OCI-LY3 (cell line): ENCODE results near the gene SCAP.

ENCODE experiments used
- H2AFZ ChIP-seq: fragments of 200-600, 300-600 bp; shearing (Covaris generic); 2 replicates; pipeline ENCODE4 v1.6.0; 2014; ENCODE audit warnings: antibody characterized with exemption, low read depth, low read length
- H3K27ac ChIP-seq: fragments of 200-600, 300-600 bp; sonication (generic); 2 replicates; pipeline ENCODE4 v1.5.1; 2014; ENCODE audit warnings: mild to moderate bottlenecking, low read length, moderate library complexity, mixed read lengths
- H3K27me3 ChIP-seq: fragments of 200-600, 300-600 bp; sonication (generic); 2 replicates; pipeline ENCODE4 v1.6.1; 2014; ENCODE audit warnings: low read depth, low read length, mixed read lengths
- H3K36me3 ChIP-seq: fragments of 200-600, 300-600 bp; sonication (generic); replicated peaks from 2 replicates; pipeline ENCODE3; 2014; ENCODE audit warnings: low read depth, low read length, mixed read lengths
- H3K4me1 ChIP-seq: fragments of 300-600, 200-600 bp; sonication (generic); 2 replicates; pipeline ENCODE4 v1.6.1; 2014; ENCODE audit warnings: low read length, mixed read lengths
- H3K4me2 ChIP-seq: fragments of 200-600, 300-600 bp; sonication (generic); 2 replicates; pipeline ENCODE4 v1.6.1; 2014; ENCODE audit warnings: low read length, mixed read lengths
- H3K4me3 ChIP-seq: fragments of 300-600, 200-600 bp; sonication (generic); 2 replicates; pipeline ENCODE4 v1.5.1; 2014; ENCODE audit warnings: antibody characterized with exemption, mild to moderate bottlenecking, low read length, moderate library complexity
- H3K79me2 ChIP-seq: fragments of 300-600, 200-600 bp; shearing (Covaris generic); 2 replicates; pipeline ENCODE4 v1.6.1; 2014; ENCODE audit warnings: mild to moderate bottlenecking, low read length, mixed read lengths
- H3K9ac ChIP-seq: fragments of 300-600, 200-600 bp; shearing (Covaris generic); 2 replicates; pipeline ENCODE4 v1.6.0; 2014; ENCODE audit warnings: mild to moderate bottlenecking, low read length, moderate library complexity
- H3K9me3 ChIP-seq: fragments of 200-600, 300-600 bp; shearing (Covaris generic); 2 replicates; pipeline ENCODE4 v1.6.1; 2014; ENCODE audit warnings: low read length, mixed read lengths; ENCODE audit not compliant: insufficient read depth
- H4K20me1 ChIP-seq: fragments of 200-600, 300-600 bp; sonication (generic); 2 replicates; pipeline ENCODE4 v1.6.1; 2016; ENCODE audit warnings: low read length, mixed read lengths; ENCODE audit not compliant: insufficient read depth
- EZH2phosphoT487 ChIP-seq: fragments of 200-600 bp; shearing (Covaris generic); IDR thresholded peaks from 2 replicates; pipeline ENCODE4 v1.6.1; 2018; ENCODE audit warnings: antibody characterized with exemption, mixed run types, low read depth
- TF ChIP-seq, protein P1 (sequence below): fragments of 200-600, 300-600 bp; sonication (generic); IDR thresholded peaks from 2 replicates; pipeline ENCODE4 v1.5.1; 2014; ENCODE audit warnings: antibody characterized with exemption, low read length, low read depth

Gene SCAP

DNA sequence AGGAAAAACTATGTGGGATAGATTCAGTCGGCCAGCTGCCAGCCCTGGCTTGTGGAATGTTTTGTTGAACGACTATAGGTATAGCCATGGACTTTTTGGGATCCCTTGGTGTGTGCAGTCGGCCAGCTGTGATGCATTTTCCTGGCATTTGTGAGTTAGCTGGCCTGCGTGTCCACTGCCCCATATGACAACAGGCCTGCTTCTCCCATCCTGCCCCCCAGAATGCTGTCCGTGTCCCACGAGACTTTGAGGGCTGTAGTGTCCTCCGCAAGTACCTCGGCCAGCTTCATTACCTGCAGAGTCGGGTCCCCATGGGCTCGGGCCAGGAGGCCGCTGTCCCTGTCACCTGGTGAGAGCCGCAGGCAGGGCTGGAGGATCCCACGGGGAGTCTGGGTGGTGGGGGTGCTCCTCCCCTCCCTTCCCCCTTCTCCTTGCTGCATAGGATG, 71.3 kb downstream of the SCAP start:
- Histone ChIP-seq H3K9ac (no peak overlapping the region), H3K9me3 (no peaks in the 10 kb centered on the region), H3K36me3 (peaks cover 25% of the 10 kb centered on the region), H3K27me3 (no peaks in the 10 kb centered on the region), H3K4me2 (no peak overlapping the region), H3K4me1 (no peaks in the 10 kb centered on the region), H3K4me3 (no peak overlapping the region), H2AFZ (no peak overlapping the region), H3K27ac (no peak overlapping the region), H3K79me2 (peaks cover 17% of the 10 kb centered on the region), H4K20me1 (peaks cover 19% of the 10 kb centered on the region; the same call in 1 of the 2 replicates)
- TF ChIP-seq, protein P1, sequence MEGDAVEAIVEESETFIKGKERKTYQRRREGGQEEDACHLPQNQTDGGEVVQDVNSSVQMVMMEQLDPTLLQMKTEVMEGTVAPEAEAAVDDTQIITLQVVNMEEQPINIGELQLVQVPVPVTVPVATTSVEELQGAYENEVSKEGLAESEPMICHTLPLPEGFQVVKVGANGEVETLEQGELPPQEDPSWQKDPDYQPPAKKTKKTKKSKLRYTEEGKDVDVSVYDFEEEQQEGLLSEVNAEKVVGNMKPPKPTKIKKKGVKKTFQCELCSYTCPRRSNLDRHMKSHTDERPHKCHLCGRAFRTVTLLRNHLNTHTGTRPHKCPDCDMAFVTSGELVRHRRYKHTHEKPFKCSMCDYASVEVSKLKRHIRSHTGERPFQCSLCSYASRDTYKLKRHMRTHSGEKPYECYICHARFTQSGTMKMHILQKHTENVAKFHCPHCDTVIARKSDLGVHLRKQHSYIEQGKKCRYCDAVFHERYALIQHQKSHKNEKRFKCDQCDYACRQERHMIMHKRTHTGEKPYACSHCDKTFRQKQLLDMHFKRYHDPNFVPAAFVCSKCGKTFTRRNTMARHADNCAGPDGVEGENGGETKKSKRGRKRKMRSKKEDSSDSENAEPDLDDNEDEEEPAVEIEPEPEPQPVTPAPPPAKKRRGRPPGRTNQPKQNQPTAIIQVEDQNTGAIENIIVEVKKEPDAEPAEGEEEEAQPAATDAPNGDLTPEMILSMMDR, result no peak
- TF ChIP-seq EZH2phosphoT487, result no peak

DNA sequence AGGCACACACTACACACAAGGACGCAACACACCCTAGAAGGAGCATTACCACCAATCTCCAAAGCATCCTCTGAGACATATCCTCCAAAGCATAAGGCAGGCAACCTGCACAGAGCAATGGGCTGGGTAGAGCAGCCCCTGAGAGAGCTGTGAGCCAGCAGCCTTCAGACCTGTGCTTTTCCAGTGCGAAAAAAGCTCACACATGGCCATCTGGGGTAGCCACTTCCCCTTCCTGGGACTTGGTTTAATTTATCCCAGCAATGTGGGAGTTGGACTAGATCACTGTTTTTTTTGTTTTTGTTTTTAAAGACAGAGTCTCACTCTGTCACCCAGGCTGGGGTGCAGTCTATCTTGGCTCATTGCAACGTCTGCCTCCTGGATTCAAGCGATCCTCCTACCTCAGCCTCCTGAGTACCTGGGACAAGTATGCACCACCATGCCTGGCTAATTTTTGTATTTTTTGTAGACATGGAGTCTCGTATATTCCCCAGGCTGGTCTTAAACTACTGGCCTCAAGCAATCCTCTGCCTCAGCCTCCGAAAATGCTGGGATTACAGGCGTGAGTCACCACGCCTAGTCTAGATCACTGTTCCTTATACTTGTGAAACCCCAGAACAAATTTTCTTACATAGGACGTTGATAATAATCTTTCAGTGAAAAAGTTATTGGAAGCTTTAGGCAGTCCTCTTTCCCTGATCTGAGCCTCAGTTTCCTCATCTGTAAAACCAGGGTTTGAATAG, 76.0 kb downstream of the SCAP start:
- Histone ChIP-seq H3K4me1 (no peaks in the 10 kb centered on the region), H2AFZ (no peak overlapping the region), H3K4me3 (no peak overlapping the region), H3K4me2 (no peak overlapping the region), H3K9ac (no peak overlapping the region), H3K27me3 (no peaks in the 10 kb centered on the region), H3K9me3 (no peaks in the 10 kb centered on the region), H4K20me1 (peaks cover 34% of the 10 kb centered on the region), H3K36me3 (peaks cover 14% of the 10 kb centered on the region), H3K79me2 (peaks cover 29% of the 10 kb centered on the region), H3K27ac (no peak overlapping the region)
- TF ChIP-seq EZH2phosphoT487, result no peak
- TF ChIP-seq, protein P1, result no peak

DNA sequence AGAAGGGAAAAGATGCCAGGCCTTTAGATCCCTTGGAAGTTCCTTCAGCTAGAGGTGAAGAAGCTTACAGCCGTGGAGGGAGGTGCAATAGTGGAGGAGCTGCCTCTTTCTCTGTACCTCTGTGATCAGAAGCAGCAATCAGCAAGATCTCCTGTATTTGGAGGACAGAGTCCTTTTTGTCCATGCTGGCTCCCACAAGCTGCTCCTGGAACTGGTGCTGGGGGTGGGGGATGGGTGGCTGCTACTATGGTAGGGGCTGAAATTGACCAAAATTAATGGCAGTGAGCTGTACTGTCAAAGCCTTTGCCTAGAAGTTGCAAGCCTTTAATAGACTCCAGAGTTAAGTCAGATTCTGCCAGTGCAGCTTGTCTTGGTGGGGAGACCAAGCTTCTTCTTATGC, 76.7 kb downstream of the SCAP start:
- no peak overlapping the region for H3K9ac ChIP-seq
- peaks cover 14% of the 10 kb centered on the region for H3K36me3 ChIP-seq
- H3K79me2 ChIP-seq, result peaks cover 31% of the 10 kb centered on the region

DNA sequence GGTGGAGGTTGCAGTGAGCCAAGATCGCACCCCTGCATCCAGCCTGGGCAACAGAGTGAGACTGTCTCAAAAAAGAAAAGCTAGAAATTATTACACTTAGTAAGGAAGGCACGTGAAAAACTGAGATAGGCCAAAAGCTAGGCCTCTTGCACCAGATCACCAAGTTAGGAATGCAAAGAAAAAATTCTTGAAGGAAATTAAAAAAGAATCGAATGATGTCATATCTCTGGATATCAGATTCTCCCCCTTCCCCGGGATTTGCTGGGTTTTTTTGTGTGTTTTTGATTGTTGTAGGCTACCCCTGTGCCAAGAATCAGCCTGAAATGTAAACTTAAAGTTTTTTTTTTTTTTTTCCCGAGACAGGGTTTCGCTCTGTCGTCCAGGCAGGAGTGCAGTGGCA, 77.5 kb downstream of the SCAP start:
- Histone ChIP-seq H3K9me3 (no peaks in the 10 kb centered on the region), H3K4me1 (no peaks in the 10 kb centered on the region), H2AFZ (no peak overlapping the region), H3K9ac (no peak overlapping the region), H4K20me1 (peaks cover 35% of the 10 kb centered on the region), H3K27me3 (no peaks in the 10 kb centered on the region), H3K79me2 (peaks cover 31% of the 10 kb centered on the region), H3K4me3 (no peak overlapping the region), H3K27ac (no peak overlapping the region), H3K4me2 (no peak overlapping the region), H3K36me3 (peaks cover 14% of the 10 kb centered on the region)
- TF ChIP-seq, protein P1, result no peak
- TF ChIP-seq EZH2phosphoT487, result no peak

More for the DNA sequence above, 76.7 kb downstream of the SCAP start:
- no peak overlapping the region for H2AFZ ChIP-seq
- H3K4me2 ChIP-seq, result no peak overlapping the region
- no peaks in the 10 kb centered on the region for H3K4me1 ChIP-seq
- peaks cover 35% of the 10 kb centered on the region for H4K20me1 ChIP-seq
- no peak overlapping the region for H3K27ac ChIP-seq
- no peaks in the 10 kb centered on the region for H3K27me3 ChIP-seq
- no peak overlapping the region for H3K4me3 ChIP-seq
- H3K9me3 ChIP-seq, result no peaks in the 10 kb centered on the region
- TF ChIP-seq, protein P1, result no peak
- no peak for TF ChIP-seq EZH2phosphoT487
